ENCODE results near the gene CMC1.

DNA sequence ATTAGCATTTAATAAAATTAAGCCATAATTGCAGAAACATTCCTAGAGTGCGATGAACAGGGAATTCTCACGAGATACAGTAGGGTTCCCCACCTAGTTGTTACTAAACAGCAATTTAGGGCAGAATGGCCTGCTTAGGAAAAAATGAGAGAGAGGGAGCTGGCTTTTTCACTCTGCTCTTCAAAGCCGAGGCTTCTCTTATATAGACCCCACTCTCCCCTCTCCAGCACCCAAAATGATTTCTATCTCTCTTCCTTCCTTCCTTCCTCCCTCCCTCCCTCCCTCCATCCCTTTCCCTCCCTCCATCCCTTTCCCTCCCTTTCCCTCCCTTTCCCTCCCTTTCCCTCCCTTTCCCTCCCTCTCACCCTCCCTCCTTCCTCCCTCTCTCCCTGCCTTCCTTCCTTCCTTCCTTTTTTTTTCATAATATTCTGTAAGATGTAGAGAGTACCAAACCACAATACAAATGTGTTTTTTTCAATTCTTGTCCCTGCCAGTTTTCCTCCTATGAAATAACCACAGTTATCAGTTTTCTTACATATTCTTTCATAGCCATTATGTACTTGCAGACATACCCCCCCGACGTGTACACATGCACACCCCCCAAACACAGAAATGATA, 59.0 kb downstream of the CMC1 start:
- no peak for TF ChIP-seq EZH2 (IDR thresholded peaks at IDR 0.05; ENCODE audit: borderline replicate concordance, low read length)
- no peak for TF ChIP-seq CTCF (IDR thresholded peaks at IDR 0.05; ENCODE audit: low read length)
